Amygdala (tissue), 56 donors: ENCODE measurements around the gene SLC30A2.
"Not testable (repeated sequence)": the region's sequence is repeated elsewhere in the genome, so short reads cannot be mapped to it uniquely, and the experiment has no call there.

Experiments
- DNase-seq, 56 donors: peaks; one replicate each; lab custom pipeline; 2025; lab: John Stamatoyannopoulos, UW

Gene SLC30A2, protein sequence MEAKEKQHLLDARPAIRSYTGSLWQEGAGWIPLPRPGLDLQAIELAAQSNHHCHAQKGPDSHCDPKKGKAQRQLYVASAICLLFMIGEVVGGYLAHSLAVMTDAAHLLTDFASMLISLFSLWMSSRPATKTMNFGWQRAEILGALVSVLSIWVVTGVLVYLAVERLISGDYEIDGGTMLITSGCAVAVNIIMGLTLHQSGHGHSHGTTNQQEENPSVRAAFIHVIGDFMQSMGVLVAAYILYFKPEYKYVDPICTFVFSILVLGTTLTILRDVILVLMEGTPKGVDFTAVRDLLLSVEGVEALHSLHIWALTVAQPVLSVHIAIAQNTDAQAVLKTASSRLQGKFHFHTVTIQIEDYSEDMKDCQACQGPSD

DNA sequence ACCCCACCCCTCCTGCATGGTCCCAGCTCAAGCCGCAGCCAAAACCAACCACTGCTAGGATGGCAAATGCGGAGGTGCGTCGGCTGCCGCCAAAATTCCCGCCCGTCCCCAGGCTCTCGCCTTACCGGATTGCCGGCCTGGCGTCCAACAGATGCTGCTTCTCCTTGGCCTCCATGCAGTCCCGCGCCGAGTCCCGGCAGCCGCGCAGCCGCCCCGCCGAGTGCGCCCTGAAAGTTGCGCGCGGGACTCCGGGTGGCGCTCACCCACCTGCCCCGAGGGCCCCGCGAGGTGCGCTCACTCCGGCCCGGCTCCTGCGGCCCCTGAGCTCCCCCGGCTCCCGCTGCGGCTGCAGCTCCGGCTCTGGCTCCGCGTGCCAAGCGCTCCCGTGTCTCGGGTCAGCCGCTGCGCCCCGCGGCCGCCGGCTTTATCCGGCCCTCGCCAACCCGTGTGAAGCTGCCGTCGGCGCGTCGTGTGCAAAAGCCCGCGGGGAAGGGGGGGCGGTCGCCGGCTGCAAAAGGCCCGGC is at the start of gene SLC30A2:
TSS of gene SLC30A2 (minus strand) at position 397 of the 524 bp plus-strand sequence. CDS start at position 175, 222 bp downstream.
- DNase-seq: no peak

DNA sequence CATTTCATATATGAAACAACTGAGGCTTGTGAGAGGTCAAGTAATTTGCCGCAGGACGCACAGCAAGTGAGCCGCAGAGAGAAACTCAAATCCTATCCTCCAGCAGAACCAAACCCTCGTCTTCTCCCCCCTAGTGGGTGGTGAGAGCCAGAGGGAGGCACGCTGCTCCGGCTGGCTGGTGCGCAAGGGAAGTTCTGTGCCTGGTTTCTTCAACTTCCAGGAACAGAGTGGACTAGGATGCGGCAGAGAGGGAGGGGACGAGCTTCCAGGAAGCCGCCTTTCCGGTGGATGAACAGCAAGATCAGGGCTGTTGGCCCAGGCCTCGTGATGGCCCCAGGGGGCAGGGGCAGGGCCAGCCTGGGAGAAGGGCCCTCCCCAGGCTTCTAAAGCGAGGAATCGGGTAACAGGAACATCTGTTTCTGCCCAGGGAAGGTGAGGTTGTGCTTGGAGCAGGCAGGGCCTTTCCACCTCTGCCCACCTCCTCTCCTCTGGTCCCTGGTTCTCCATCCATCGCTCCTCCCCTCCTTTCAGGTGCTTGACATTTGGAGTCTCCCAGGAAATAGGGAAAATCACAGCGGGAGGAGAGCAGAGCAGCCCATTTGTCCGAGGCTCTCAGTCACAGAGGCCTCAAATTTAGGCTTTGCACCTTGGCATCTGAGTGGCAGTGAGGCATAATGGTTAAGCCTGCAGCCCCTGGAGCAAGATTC is 48.9 kb upstream of the SLC30A2 start:
- peak in 8 of 56 donors; percentile 1 to 26 (median 5) for DNase-seq

DNA sequence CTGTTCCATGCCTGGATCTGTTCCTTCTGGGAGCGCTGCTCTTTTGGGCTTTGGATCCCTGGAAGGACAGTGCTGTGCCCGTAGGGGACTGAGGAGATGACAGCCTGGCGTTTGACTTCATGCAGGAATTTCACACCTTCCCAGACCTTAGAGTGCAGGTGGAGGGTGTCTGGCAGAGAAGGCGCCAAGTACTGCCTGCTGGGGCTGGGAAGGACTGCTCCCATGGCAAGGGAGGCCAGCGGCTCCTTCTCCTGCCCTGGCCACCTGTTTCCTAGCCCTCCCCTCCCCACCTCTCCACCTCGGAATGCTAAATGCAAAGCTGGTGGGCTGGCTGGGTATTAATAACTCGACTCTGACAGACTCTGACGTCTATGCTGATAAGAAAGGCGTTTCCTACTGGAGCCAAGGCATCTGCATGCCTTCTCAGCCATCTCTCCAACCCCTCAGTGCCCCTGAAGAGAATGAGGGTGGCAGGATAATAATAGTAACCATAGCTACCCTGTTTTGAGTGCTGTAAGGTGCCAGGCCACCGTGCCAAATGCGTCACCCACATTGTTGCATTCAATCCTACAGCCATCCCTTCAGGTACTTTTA is 48.3 kb upstream of the SLC30A2 start:
- DNase-seq: no peak

DNA sequence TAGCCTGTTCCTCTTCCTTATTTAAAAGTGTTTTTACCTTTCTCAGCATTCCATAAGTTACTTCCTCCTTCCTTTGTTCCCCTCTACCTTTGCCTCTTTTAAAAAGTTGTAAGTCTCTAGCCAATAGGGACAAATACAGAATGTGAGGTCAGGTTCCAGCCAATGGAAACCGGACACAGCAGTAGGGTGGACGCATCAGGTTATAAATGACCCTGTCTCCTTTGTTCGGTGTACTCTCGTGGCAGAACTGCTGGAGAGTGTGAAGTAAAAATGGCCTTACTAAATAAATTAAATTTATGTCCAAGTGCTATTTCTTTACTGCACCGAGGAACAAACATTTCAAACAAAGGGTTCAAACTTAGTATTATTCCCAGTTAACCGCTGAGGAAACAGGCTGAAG is 47.7 kb upstream of the SLC30A2 start:
- not testable (repeated sequence) for DNase-seq

DNA sequence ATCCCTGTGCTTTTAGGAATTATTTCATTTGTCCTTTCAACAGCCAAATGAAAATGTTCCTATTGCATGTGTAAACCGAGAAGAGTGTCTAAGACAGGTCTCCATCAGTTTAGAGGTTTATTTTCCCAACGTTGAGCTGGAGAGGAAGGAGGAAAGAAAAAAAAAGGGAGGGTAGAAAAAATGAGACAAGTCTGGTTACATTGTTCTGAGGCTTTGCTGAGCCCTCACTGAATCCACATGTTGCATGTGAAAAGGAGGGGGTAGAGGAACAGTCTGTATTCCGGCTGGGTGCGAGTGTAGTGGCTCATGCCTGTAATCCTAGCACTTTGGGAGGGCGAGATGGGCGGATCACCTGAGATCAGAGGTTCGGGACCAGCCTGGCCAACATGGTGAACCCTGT is 46.5 kb upstream of the SLC30A2 start:
- DNase-seq: no peak

DNA sequence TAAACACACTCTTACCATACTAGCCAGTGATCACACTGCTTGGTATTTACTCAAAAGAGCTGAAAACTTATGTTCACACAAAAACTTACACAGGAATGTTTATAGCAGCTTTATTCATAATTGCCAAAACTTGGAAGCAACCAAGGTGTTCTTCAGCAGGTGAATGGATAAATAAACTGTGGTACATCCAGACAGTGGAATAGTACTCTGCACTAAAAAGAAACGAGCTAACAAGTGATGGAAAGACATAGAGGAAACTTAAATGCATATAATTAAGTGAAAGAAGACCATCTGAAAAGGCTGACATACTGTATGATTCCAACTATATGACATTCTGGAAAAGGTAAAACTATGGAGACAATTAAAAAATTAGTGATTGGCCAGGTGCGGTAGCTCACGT is 45.0 kb upstream of the SLC30A2 start:
- no peak for DNase-seq

DNA sequence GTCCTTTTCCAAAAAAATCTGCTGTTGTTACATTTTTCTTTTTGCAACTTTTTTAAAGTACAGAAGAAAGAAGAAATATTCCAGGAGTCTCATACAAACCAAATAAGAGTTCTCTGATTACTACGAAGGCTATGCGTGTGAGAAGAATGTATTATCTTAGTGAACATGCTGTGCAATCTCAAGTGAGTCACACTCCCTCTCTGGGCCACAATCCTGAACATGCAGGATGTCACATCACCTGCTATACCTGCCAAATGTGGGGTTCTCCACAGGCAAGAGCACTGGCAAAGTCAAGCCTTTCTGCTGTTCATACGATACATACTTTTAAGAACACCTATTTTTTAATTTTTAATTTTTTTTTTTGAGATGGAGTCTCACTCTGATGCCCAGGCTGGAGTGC is 43.2 kb upstream of the SLC30A2 start:
- no peak for DNase-seq

DNA sequence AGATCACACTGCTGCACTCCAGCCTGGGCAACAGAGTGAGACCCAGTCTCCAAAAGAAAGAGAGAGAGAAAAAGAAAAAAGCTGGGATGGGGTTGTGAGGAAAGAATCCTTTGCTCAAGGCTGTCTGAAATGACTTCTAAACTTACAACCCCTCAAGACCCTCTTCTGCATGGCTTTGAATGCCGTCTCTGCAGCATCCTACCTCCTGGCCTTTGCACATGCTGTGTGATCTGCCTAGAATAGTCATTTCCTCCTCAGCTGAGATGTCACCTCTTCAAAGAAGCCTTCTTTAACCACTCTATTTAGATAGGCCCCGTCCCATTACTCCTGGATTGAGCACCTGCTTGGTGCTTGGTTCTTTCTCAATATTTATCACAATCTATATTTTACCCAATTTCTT is 38.9 kb upstream of the SLC30A2 start:
- DNase-seq: no peak

DNA sequence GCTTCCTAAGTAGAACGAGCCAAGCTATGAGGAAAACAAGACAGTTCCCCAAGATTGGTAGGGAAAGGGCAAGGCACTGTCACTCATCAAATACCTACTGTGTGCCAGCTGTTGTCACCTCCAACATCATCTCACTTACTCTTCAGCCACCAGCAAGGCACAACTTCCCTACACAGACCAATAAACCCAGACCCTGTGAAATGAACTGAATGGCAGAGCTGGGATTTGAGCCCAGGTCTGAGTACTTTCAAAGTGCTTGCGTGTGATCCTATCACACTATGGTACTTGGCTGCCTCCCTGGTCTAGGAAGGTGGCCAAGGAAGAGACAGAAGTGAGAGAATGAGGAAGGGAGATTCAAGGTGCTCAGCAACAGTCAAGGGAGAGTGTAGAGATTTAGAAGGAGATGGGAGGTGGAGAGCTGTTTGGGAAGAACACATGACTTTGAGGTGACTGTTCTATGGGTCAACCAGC is 38.2 kb upstream of the SLC30A2 start:
- DNase-seq: no peak

DNA sequence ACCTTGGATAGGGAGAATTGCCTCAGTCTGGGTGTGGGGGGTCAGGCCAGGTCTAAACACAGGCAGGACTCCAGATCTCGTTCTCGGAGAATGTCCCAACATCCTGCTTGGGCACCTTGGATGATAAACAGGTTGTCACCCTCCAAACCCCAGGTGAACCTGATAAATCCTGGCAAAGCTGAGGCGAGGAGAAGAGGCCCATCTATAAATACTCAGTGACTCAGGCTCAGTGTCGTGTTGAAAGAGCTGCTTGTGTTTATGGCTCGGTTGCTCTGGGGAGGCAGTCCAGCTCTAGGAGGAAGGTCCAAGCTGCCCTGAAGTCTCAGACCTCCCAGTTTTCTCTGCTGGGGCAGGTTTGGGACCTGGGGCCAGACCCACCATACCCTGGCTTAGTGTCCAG is 37.3 kb upstream of the SLC30A2 start:
- no peak for DNase-seq

DNA sequence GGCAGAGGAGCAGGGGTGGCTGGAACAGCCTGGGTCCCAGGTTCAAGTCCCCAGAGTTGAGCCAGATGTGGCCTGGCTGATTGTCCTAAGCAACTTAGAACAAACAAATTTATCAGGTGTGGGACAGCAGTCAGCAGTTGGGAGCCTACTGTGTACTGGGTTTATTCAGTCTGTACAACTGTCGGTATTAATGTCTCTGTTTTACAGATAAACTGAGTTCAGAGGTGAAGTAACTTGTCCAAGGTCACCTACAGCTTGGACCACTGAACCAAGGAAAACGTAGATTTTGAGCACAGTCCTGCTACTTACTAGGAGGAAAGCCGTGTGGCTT is 36.1 kb upstream of the SLC30A2 start:
- no peak for DNase-seq

DNA sequence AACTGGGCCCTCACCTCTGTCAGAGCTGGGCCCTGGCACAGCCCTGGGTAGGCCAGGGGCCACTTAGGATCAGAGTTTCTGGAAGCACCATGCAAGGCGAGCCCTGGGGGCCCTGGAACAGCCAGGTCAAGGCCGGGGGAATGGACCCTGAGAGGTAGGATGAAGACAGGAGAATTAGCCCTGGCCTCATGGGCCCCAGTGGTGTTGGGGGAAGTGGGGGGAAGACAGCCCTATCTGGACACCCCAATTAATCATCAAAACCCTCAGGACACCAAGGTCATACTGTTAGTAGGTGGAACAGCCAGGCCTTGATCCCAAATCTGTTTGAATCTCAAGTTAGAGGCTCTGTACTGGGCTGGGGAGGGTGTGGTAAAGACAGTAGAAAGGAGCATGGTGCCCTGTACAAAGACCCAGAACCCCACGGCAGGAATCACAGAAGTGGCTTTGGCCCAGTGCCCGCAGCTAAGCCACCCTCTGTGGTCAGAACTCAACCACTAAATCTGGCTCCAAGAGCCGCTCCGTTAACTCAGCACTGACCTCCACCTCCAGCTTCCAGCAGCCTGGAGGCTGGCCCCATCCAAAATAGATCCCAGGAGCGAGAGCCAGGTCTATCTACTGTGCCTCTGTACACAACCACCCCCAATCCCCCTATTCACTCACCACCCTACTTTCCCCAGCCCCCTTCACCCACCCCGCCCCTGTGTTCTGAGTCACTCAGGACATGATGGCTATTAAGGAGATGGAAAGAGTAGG is 35.5 kb upstream of the SLC30A2 start:
- no peak for DNase-seq

DNA sequence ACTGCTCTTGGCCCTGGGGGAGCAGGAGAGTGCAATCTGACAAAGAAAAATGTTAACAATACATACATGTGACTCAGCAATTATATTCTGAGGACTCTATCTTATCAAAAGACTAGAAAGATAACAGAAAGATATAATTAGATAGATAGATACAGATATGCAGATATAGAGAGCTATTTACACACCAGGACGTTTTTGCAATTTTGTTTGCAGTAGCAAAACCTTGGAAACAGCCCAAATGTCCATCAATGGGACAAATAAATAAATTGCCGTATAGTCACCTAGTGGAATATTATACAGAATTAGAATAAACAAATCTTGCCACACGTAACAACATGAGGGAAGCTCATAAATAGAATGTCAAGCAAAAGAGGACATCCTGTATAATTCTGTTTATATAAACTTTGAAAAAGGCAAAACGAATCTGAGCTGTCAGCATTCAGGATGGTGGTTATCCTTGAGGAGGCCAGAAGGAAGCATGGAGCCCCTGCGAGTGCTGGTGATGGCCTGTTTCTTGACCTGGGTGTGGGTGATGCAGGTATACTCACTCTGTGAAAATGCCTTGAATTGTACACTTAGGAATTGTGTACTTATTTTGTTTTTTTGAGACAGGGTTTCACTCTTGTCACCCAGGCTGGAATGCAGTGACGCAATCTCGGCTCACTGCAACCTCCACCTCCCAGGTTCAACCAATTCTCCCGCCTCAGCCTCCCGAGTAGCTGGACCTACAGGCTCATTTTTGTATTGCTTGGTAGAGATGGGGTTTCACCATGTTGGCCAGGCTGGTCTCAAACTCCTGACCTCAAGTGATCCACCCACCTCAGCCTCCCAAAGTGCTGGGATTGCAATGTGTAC is 34.3 kb upstream of the SLC30A2 start:
- DNase-seq: no peak

DNA sequence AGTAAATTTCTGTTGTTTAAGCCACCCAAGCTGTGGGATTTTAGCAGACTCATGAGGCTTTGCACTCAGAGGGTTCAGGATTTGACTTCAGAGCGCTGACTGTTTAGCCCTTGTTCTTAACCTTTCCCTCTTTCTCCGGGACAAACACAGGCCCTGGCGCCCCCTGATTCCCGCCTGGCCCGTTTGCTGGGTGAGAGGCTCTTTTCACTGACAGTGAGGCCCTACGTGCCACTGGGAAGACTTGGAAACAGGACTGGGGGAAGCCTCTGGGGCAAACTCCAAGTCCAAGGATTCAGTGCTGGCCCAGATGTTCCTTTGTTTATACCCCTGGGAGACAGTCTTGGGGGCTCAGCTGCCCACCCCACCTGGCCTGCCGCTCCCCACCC is 33.3 kb upstream of the SLC30A2 start:
- DNase-seq: no peak

DNA sequence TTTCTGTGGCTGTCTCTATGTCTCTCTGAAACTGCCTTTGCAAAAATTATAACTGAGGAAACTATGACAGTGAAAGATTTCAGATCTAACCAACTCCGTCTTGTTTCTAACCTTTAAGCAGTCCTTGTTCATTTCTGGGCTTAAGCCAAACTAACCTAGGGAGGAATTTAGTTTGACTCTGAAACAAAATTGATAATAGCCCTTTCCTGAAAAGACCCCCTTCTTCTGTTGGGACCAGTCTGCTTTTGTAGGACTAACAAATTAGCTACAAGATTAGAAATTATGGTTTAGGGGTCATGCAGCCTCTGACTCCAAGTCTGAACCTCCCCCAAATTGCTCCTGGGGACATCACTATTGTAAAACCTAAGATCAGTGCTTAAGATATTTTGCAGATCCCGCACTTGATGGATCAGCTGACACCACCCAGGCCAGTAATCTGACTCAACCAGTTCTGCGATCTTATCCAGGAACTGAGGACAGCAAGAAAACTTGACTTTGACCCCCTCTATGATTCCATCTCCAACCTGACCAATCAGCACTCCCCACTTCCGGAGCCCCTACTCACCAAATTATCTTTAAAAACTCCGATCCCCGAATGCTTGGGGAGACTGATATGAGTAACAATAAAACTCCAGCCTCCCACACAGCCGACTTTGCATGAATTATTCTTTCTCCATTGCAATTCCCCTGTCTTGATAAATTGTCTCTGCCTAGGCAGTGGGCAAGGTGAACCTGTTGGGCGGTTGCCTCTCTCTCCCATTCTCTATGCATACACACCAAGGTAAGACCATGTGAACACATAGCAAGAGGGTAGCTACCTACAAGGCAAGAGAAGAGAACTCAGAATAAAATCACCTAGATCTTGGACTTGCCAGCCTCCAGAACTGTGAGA is 32.6 kb upstream of the SLC30A2 start:
- DNase-seq: no peak

DNA sequence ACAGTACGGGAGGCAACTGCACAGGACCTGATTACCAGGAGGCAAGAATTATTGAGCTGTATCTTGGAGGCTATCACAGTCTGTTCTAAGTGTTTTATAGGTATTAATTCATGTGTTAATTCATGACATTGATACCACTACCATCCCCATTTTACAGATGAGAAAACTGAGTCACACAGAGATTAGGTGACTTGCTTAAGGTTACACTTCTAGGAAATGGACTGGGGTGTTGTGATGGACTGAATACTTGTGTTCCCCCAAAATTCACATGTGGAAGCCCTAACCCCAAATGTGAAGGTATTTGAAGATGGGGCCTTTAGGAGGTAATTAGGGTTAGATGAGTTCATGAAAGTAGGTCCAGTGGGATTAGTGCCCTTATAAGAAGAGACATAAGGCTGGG is 31.6 kb upstream of the SLC30A2 start:
- no peak for DNase-seq

DNA sequence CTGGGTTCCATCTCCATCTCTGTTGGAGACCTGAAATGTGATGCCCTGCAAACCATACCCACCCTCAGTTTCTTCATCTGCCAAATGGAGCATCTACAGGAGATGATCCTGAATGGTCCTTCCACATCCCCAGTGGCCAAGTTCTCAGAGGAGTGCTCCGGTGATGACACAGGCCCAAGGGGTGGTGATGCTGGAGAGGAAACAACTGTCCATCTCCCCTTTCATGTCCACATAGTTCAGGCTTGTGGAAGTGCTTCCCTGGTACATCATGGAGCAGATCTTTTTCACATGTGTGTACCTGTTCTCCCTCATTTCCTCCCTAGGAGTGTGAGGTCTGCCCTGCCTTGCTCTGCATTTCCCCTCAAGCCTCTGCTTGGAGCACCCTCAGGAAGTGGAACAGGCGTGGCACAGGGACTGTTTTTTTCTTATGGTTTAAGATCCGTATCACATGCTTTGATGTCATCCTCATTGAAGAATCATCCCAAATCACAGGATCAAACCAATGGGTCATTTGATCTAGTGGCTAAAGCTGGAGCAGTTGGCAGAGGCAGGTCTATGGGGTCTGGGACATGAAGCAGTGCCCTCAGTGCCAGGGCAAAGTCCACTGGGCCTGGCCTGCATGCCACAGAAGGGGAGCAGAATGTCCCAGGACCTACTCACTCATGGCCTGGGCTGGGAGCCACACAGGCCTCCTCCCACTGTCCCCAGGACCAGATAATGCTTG is 29.7 kb upstream of the SLC30A2 start:
- no peak for DNase-seq

DNA sequence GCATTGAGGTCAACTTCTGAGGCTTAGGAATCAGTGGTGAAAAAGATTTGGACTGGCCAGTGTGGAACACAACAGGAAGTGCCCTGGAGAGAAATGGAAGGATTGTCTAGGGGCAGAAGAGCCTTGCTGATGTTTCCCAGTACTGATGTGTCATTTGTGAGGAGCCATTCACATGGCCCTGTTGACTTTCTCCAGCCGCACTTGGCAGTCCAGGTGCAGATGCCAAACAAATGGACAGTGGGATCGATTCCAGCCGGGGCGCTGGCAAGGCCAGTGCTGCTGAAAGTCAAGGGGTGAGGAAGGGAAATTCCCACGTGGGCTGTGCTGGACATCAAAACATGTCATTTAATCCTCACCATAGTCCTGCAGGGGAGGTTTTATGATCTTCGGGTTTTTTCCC is 26.4 kb upstream of the SLC30A2 start:
- DNase-seq: peak in 1 of 56 donors; percentile 1
